ENCODE measurements around the gene ANKLE2.

The ANKLE2 gene

DNA sequence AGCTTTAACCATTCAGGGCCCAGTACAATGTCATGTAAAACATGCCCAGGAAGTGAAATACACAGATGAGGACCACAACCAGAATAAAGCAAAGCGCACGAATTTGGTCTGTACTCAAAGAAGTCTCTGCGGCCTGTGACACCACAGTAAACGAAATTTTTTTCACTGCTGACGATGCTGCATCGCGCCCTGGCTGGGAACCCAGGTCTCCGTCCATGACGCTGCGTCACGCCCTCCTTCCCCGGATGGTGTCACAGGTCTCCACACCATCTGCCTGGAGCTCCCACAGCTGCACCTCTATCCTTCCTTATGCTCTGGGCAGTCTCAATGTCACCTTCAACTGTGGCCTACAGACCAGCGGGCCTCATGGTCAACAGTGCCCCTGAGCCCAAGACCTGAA, 17.8 kb downstream of the ANKLE2 start:
- no peak for DNase-seq

DNA sequence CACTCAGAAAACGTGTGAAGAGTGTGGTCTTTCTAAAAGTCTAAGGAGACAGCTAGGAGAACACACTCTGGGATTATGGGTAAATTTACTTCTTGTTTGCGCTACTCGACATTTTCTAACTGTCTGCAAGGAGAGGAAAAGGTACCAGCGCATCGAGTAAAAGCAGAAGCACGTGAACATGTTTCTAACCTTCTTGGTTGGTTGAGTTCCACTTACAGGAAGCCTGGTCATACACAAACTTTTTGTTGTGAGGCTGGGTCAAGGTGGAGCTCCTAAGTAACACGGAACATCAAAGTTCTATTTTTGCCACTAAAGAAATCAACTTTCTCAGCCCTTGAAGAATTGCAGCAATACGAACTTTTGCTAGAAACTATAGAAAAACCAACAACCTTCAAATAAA, 20.0 kb downstream of the ANKLE2 start:
- DNase-seq = no peak

DNA sequence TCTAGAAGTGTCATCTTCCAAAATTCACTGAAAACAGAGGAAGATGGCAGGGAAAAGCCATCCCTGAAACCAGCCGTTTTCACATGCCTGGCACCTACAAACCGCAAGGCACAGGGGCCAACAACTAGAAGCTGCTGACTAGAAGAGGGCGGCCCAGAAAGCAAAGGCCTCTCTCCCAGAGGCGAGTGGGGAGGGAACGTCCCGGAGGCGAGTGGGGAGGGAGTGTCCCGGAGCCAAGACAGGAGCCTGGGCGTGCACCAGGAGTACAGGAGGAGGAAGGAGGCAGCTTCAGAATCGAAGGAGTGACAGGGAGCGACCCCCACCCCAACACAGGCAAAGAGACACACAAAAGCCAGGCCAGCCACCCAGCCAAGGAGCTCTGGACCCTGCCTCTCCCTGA, 21.0 kb downstream of the ANKLE2 start:
- no peak for DNase-seq

DNA sequence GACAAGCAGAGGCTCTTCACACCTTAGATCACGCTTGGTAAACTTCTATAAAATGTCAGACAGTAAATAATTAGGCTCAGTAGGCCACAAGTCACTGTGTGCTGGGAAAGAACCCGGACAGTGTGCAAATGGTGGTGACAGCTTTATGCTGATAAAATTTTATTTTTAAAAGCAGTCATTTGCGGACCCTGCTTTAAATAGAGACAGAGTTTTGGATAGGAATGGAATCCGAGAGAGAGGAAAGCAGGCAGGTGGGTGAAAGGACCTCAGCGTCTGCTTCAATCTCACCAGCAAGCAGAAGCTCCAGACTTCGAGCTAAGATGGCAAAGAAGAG, 21.4 kb downstream of the ANKLE2 start:
- DNase-seq = no peak

DNA sequence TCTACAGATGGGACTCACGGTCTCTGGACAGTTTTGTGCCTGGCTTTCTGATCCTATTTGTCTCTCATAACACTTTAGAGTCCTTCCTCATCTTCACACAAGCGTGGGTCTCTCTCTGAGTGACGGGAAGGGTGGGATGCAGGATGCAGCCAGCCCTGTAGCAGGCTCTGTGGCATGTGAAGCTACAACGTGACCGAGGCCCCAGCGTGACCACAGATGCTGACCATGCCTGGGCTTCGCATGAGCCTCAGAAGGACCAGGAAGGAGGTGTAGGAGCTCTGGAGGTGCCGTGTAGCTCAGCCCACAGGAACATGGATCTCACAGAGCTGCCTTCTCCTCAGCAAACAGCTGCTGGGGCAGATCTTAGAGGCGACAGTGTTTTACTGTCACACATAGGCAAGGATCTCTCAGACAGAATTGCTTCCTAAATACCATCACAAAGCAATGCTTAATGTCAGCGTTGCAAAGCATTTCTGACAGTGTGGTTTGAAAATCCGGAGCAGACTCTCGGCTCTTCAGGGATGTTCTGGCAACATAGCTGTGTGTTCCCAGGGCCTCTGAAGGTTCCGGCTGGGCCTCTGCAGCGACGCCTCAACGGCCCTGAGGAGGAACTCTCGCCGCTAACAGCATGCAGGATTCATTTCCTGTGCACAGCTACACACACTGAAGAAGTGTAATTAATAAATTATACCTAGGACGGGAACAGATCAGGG, 21.9 kb downstream of the ANKLE2 start:
- DNase-seq = no peak

DNA sequence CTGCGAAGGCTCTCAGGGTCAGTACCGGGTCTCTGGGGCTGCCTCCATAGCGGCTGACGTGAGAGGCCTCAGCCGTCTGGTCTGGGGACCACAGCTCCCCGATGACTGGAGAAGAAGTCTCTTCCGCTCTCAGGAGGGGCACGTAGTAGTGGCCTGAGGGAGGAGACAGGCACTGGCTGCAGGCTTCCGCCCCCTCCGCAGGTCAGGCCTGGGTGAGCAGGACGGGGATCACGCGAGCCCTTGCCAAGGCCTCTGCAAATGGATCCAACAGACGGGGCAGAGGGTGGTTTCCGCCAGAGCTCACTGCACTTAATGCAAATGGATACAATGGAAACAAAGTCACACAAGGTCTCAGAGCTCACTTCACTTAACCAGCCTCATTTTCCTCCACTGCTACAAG, 24.7 kb downstream of the ANKLE2 start:
- no peak for DNase-seq

DNA sequence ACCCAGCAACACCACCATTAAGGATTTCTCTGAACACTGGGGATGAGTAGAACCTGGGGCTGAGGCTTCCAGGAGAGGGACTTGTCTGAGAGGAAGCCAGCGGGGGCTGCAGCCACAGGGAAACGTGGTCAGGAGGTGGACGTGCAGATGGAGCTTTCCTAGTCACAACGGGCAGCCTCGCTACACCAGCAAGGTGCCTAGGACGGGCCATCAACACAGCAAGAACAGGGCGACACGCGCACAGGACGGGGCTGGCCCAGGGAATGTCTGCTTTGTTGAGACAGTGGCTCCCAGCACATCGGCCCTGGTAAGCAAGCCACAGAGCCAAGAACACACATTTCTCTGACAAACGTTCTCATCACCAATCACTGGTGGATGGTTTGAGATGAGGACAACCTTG, 25.3 kb downstream of the ANKLE2 start:
- no peak for DNase-seq

DNA sequence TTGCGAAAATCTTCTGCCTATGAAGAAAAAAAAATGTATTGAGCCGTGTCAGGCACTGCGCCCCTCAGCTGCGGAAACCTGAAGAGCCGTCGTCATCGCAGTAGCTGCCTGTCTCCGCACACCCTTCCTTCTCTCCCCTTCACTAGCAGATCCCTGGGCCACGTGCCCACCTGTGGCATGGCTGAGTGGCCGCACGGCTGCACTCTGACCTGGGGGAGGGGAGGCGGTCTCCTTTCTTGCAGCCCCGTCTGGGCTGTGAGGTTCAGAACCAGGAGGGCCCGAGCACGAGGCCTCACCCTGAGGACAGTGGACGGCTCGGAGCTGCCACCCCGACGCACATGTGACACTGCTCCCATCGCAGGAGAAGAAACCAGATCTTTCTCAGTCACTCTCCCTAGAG, 26.1 kb downstream of the ANKLE2 start:
- DNase-seq = no peak

DNA sequence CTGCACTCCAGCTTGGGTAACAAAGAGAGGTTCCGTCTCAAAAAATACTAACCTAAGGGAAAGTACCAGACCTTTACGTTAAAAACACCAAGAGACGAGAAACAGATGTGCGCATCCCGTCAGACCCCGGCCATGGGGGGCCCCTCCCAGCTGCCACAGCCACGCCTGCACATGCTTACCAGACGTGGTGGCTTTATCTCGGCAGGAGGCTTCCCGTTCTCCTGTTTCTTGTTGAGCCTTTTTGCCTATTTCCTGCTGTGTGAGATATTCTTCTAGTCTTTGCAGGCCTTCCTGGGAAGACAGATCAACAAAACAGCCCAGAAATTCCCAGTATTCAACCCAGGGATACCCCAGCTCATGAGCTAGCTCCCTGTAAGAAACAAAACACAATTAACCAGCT, 27.4 kb downstream of the ANKLE2 start:
- peak; percentile 64 for DNase-seq

DNA sequence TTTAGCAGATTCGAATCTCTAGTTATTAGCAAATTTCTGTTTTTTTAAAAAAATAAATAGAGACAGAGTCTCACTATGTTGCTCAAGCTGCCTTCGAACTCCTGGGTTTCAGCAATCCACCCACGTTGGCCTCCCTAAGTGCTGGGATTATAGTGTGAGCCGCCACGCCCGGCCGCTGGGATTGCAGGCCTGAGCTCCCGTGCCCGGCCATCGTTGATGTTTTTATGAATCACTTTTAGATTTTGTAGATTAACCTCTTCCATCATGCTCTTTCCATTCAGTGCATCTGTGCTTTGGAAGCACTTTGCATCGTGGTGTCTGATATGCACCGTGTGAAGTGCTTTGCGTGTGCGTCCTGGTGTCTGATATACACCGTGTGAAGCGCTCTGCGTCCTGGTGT, 30.1 kb downstream of the ANKLE2 start:
- no peak for DNase-seq

DNA sequence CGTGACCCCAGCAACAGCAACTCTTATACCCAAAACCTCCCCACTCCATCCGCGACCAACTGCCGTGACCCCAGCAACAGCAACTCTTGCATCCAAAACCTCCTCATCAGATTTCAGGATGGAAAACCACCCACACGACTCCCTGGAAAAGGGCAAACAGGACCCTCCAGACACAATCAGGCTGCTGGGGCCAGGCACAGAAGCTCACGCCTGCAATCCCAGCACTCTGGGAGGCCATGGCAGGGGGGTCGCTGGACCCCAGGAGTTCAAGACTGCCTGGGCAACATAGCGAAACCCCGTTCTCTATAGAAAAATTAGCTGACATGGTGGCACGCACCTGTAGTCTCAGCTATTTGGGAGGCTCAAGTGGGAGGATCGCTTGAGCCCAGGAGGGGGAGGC, 31.3 kb downstream of the ANKLE2 start:
- no peak for DNase-seq

DNA sequence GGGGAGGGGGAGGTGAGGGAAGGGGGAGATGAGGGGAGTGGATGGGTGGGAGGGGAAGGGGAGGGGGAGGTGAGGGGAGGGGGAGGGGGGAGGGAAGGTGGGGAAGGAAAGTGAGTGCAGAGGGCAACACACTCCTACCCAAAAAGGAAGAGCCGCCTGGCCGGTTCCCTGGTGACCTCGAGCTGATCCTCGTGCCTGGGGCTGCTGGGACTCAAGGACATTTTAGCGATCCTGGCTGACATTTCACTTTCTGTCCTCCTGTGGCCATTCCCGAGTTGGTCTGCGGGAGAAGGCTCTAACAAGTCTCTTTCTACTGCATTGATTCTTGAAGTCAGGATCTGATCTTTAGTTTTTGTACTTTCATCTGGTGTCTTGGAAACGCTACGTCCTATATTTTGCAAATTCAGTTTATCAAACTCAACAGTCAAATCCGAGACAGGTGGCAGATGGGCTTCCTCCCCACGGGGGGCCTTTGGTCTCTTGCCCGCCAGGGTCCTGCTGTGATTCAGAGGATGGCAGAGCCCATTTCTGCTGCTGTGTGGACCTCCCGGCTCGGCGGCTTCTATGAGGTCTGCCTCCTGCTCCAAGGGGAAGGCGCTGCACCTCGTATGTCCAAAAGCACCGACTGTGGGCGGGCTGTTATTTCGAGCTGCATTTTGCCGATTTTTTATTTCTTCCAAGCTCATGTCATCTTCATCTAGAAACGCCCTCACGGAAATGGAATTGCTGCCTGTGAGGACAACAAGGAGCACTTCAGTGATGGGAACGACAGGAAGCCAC, 31.9 kb downstream of the ANKLE2 start:
- peak; percentile 20 for DNase-seq

DNA sequence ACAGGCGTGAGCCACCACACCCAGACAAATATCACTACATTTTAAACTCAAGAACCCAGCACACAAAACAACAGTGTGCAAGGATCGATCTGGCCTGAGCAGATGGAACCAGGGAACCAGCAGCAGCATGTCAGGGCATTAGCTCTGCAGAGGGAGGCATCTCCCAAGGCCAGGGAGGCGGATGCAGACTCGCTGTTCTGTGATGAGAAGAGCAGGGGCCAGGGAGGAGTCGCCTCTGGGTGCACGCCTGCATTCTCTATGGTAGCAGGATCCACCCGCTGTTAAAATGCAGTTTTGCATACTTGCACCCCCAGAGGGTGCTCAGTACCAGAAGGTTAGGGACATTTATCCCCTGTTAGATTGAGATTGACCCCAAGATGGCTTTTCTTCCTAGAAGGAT, 33.1 kb downstream of the ANKLE2 start:
- no peak for DNase-seq

DNA sequence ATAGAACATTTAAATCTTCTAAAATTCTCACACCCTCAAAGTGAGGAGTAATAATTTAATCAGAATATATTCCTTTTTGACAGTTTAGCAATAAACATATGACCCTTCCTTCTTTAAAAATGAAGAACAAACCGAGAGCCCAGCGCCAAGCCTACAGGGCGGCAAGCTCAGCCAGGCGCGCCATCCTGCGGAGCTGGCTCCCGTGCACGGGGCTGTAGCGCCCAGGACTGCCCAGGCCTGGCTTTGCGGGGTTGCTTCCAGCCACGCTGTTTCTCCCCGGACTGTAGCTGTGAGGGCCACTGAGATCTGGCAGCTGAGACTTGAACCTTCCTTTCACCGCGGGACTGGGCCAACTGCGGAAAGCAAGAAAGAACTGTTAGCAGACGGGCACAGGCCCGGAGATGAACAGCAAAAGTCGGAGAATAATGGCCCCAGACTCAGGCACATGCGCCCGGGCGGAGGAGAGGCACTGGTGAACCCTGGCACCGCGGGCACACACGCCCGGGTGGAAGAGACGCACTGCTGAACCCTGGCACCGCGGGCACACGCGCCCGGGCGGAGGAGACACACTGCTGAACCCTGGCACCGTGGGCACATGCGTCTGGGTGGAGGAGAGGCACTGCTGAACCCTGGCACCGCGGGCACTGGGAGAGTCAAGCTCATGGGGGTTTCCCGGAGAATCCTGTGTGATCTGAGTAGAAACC, 34.4 kb downstream of the ANKLE2 start:
- DNase-seq = no peak

DNA sequence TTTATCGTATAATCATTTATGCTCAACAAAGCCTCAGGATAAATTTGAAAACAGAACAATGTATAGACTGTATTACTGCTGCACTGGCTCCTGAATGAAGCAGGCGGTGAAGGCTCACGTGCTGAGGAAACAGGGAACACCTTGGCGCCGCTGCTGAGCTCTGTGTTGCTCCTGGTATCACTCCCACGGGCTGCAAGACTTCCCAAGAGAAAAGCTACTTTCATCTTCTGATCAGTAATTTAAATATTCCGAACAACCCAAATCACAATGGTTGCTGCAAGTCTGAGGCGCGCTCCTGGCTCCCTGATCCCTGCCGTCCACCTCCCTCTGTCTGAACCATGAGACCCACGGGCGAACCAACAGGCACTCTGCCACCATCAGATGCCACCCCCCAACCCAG, 35.2 kb downstream of the ANKLE2 start:
- no peak for DNase-seq

DNA sequence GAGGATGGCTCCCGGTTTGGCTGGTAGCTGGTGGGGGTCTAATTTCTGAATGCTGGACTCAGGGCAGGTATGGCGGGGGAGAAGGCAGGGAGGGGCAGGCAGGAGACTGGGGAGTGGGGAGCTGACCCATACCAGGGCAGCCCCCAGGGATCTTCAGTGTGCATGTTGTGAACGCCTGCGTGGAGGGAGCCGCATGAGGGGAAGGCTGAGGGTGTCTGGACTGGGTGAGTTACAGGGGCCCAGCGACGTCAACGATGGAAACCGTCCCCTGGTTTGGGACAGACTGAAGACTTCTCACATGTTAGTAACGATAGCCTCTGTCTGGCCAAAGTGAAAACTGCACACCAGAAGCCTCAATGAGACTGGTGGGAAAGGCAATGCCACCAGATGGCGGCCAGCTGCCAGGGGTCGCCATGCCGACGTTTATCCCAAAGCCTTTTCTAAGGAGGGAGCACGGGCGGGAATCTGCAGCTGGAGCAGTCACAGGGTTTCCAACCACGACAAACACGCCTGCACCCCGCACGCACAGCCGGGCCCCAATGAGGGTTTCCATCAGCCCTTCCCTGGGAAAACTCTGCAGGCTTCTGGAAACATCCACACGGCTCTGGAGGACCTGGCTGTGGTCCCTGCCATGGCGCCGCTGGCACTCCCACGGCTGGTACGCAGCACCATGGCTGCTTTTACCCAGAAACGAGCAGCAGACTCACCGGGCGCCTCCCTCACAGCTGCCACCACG, 37.0 kb downstream of the ANKLE2 start:
- DNase-seq = no peak

DNA sequence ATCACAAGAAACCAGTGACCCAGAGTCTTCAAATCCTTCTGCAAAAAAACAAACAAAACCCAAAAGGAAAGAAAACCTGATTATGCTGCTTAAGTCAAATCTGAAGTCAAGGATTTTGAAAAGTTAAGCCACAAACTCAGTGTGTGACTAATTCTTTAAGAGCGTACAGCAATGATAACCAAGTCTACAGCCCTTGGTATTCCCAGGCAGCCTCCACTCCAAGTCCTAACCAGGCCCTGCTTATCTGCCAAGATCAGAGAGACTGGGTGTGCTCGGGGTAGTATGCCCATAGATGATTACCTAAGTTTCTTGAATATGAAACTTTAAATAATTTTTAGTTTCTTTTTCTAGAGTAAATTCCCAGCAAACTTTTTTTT, 37.9 kb downstream of the ANKLE2 start:
- no peak for DNase-seq

DNA sequence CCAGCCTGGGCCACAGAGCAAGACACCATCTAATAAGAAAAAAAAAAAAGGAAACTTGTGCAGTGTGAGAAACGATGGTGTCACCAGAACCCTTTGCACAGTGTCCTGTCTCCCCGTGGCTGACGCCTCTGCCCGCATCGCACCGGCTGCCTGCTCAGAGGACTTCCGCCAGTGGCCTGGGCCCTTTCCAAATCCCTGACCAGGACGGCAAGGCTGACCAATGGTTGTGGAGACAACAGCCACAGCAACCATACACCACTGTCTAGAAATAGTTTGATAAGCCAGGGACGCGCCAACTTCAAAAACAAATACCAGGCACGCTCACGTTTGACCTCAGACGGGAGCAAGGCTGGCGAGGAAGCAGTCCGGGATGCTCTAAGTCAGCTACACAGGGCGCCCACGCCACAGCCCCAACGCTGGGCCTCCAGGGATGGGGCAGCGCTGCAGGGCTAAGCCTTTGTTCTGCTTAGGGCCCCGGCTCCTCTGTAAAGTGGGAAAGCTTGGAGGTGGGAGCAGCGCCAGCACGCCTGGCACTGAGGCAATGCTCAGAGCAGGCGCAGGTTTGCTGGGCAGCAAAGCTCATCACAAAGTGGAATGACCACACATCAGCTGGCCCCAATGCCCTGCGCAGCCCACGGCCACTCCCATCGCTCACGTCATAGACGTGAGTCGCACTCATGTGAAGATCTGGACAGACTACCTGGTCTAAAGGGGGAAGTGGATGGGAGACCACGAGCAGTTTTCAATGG, 38.4 kb downstream of the ANKLE2 start:
- no peak for DNase-seq

DNA sequence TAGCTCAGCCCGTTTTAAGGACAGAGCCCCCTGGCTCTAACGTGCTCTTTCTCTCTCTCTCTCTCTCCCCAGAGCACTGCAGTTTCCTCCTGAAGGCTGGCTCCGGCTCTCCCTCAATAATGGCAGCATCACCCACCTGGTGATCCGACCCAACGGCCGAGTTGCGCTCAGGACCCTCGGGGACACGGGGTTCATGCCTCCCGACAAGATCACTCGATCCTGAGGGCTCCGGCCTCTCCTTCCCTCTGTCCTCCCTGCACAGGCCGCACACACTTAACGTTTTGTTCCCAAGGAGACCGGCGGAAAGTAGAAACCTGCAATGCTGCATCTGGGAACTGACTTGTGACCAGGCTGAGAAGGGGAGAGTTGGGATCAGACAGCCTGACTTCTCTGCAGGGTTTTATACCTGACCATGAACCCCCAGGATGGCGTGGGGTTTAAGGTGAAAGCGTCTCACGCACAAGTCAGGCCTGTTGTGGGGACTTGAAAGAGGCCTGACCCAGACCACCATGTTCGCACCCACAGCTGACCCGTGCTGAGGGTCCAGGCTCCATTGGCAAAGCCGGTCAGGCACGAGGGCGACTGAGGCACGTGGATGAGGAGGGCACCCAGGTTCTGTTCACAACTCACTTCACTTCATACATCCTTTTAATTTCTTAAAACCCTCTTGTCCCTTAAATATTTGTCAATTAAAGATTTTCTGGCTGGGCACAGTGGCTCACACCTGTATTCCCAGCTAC, 40.9 kb downstream of the ANKLE2 start:
- no peak for DNase-seq

DNA sequence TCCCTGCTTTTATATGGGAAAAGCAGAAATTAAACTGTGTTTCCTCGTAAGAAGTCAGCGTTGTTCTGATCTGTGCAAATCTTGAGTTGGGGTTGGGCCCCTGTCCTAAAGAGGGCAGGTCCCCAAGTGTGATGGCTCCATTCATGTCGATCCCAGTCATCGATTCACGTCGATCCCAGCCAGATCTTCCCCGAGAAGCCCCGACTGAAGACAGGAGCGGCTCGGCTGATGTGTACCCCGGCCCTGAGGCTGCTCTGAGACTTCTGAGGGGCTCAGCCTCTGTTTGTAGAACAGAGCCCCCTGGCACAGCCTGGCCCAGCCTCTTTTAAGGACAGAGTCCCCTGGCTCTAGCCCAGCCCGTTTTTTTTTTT, 41.7 kb downstream of the ANKLE2 start:
- DNase-seq = no peak

DNA sequence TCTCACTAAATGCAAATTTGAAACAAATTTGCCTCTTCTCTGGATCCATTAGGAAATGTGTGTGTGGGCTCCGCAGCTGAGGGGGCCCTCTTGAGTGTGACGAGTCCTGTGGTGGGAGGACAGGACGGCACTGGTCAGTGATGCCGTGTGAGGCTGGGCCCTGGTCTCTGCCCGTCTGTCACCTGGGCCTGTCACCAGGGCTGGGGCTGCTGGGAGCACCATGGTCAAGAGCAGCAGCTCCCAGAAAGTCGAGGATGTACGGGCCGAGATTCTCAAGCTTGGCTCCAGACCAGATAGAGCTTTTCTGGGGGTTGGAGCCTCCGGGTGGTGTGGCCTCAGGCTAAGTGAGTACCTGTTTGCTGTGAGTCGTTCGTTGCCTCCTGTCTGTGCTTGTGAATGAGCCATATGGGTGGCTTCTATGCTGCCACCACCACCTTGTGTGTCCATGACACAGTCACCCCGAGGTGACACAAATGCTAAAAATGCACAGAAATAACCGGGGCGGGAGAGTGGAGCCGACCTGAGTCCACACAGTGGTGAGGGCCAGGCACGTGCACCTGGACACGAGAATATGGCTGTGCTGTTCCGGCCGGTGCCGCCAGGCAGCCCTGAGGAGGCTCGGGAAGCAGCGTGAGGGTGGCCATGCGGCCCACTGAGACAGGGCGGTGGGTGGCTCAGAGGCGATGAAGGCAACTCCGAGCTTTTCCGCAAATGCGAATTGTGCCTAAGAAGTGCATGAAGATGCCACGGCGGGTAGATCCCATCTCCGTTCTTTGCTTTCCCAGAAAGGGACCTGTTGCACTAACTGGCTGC, 42.3 kb downstream of the ANKLE2 start:
- DNase-seq = no peak
